GM12878 (cell line): ENCODE results near the gene FRAS1. TPM values are rescaled to one million over a fixed set of nuclear protein-coding genes. Genes with fewer than 3 reads are reported as not detected.

Experiments used
- ATAC-seq: fragments of 200-7000 bp; cut with Tn5 transposase; 3 replicates; pipeline ENCODE4 v1.9.1; 2020; ENCODE audit warnings: mild to moderate bottlenecking, moderate library complexity
- BruUV-seq: library from RNA; stranded (reverse); fragments of 400-500 nt; replicated peaks from 2 replicates; lab custom pipeline; 2021; lab: Mats Ljungman, UMichigan
- CTCF ChIA-PET: fragments of 300-600 bp; sonication (Branson Sonifier 250); formaldehyde crosslinking; extraction: SDS; loops from one replicate; lab custom pipeline; 2021; ENCODE audit warnings: inconsistent platforms; lab: Yijun Ruan, JAX
- POLR2A ChIA-PET: fragments of 350-600 bp; formaldehyde crosslinking; extraction: SDS; loops from one replicate; lab custom pipeline; 2021; ENCODE audit warnings: inconsistent platforms; lab: Charles Lee
- RAD21 ChIA-PET: fragments of 300-600 bp; sonication (Branson Sonifier 250); formaldehyde crosslinking; loops from one replicate; lab custom pipeline; 2023; ENCODE audit warnings: antibody characterized with exemption; ENCODE audit not compliant: unreplicated experiment; lab: Charles Lee
- SMC1A ChIA-PET: fragments of 300-600 bp; sonication (Branson Sonifier 250); formaldehyde crosslinking; loops from one replicate; lab custom pipeline; 2023; ENCODE audit not compliant: unreplicated experiment, uncharacterized antibody; lab: Charles Lee
- DNase-seq: peaks from one replicate; pipeline ENCODE4 v3.0.0-alpha.2; 2011; ENCODE audit warnings: low read depth, low spot score
- FAIRE-seq: peaks from 3 replicates; lab custom pipeline; 2011; peaks lifted over from hg19 to GRCh38; lab: Jason Lieb, UNC
- H2AFZ ChIP-seq: 2 replicates; pipeline ENCODE4 v1.6.0; 2011; ENCODE audit warnings: low read depth, low read length, control low read depth; ENCODE audit not compliant: control insufficient read depth
- H3K27ac ChIP-seq: 2 replicates; pipeline ENCODE4 v1.5.1; 2011; ENCODE audit warnings: control low read depth; ENCODE audit not compliant: control insufficient read depth, insufficient read depth
- H3K27me3 ChIP-seq, 2 experiments: replicated peaks in 1 of 2; 2 replicates each; pipeline versions ENCODE4 v1.6.0 to v1.6.1; 2011; ENCODE audit warnings: low read length in 1 of 2; ENCODE audit not compliant: control insufficient read depth in 2 of 2, insufficient read depth in 2 of 2
- H3K36me3 ChIP-seq, 2 experiments: 2 replicates each; pipeline ENCODE4 v1.5.1; 2011; ENCODE audit warnings: low read length in 1 of 2; ENCODE audit not compliant: control insufficient read depth in 2 of 2, insufficient read depth in 2 of 2
- H3K4me1 ChIP-seq: 2 replicates; pipeline ENCODE4 v1.6.1; 2011; ENCODE audit warnings: mild to moderate bottlenecking, low read length, moderate library complexity, mixed read lengths; ENCODE audit not compliant: control insufficient read depth, insufficient read depth
- H3K4me2 ChIP-seq: 2 replicates; pipeline ENCODE4 v1.6.0; 2011; ENCODE audit warnings: control low read depth; ENCODE audit not compliant: control insufficient read depth, insufficient read depth
- H3K4me3 ChIP-seq: fragments of 200-600 bp; sonication (generic); 2 replicates; pipeline ENCODE4 v1.5.1; 2016
- H3K79me2 ChIP-seq: 2 replicates; pipeline ENCODE4 v1.6.0; 2011; ENCODE audit warnings: low read length; ENCODE audit not compliant: control insufficient read depth, insufficient read depth
- H3K9ac ChIP-seq: 2 replicates; pipeline ENCODE4 v1.8.0; 2011; ENCODE audit warnings: low read length, control low read depth, mixed read lengths; ENCODE audit not compliant: control insufficient read depth, insufficient read depth
- H3K9me3 ChIP-seq: replicated peaks from 3 replicates; pipeline ENCODE4 v1.5.1; 2011; ENCODE audit warnings: mild to moderate bottlenecking, low read length; ENCODE audit not compliant: control insufficient read depth, insufficient read depth
- H4K20me1 ChIP-seq: 2 replicates; pipeline ENCODE4 v1.6.0; 2011; ENCODE audit not compliant: control insufficient read depth, insufficient read depth
- CREM ChIP-seq: IDR thresholded peaks from 2 replicates; pipeline ENCODE4 v1.6.1; 2014; ENCODE audit warnings: antibody characterized with exemption, low read depth
- FOXK2 ChIP-seq: fragments of 450-650 bp; IDR thresholded peaks from 2 replicates; pipeline ENCODE4 v1.6.1; 2017; ENCODE audit warnings: mild to moderate bottlenecking, moderate library complexity
- IRF4 ChIP-seq: IDR thresholded peaks from 2 replicates; pipeline ENCODE4 v1.6.1; 2011; ENCODE audit warnings: low read depth, low read length
- MYB ChIP-seq: fragments of 150-350 bp; IDR thresholded peaks from 2 replicates; pipeline ENCODE4 v1.6.1; 2014; ENCODE audit warnings: mild to moderate bottlenecking, low read depth, low read length, borderline replicate concordance
- MYC ChIP-seq: IDR thresholded peaks from 2 replicates; pipeline ENCODE4 v1.6.1; 2011; ENCODE audit warnings: mild to moderate bottlenecking, low read length, moderate library complexity, inconsistent platforms; ENCODE audit not compliant: insufficient read depth, insufficient replicate concordance, insufficient read length, severe bottlenecking
- NFXL1 ChIP-seq: fragments of 450-650 bp; IDR thresholded peaks from 2 replicates; pipeline ENCODE4 v1.6.1; 2017; ENCODE audit warnings: antibody characterized with exemption, mild to moderate bottlenecking, borderline replicate concordance
- POLR2AphosphoS5 ChIP-seq: IDR thresholded peaks from 2 replicates; pipeline ENCODE4 v1.6.1; 2011; ENCODE audit warnings: mild to moderate bottlenecking, low read length, inconsistent platforms
- RELA ChIP-seq: fragments of 450-650 bp; IDR thresholded peaks from 2 replicates; pipeline ENCODE4 v1.8.0; 2014; ENCODE audit warnings: borderline replicate concordance; ENCODE audit not compliant: partially characterized antibody
- SMAD1 ChIP-seq: fragments of 450-650 bp; IDR thresholded peaks from 2 replicates; pipeline ENCODE4 v1.6.1; 2018; ENCODE audit warnings: mild to moderate bottlenecking, low read depth; ENCODE audit not compliant: partially characterized antibody
- SREBF1 ChIP-seq: IDR thresholded peaks from 2 replicates; pipeline ENCODE4 v1.6.1; 2012; ENCODE audit warnings: mild to moderate bottlenecking, low read length
- SRF ChIP-seq, 2 experiments: IDR thresholded peaks; 2 replicates each; pipeline ENCODE4 v1.6.1; 2011; ENCODE audit warnings: low read depth in 2 of 2, low read length in 2 of 2, mild to moderate bottlenecking in 1 of 2, moderate library complexity in 1 of 2
- YY1 ChIP-seq: IDR thresholded peaks from 2 replicates; pipeline ENCODE4 v1.6.1; 2011; ENCODE audit warnings: low read depth, mild to moderate bottlenecking, low read length
- ZNF384 ChIP-seq: IDR thresholded peaks from 2 replicates; pipeline ENCODE4 v1.6.1; 2012; ENCODE audit warnings: low read depth, mild to moderate bottlenecking, low read length, improper control_type of control experiment, borderline replicate concordance
- ZSCAN29 ChIP-seq: fragments of 450-650 bp; IDR thresholded peaks from 2 replicates; pipeline ENCODE4 v1.6.1; 2017; ENCODE audit warnings: mild to moderate bottlenecking, moderate library complexity
- WGBS: methylation state at CpG from one replicate; pipeline ENCODE4 v1.1.6; 2016; ENCODE audit warnings: low lambda C conversion rate; ENCODE audit not compliant: insufficient replicate concordance, insufficient coverage; ENCODE audit errors: missing lambda C conversion rate; 5-methylcytosine and 5-hydroxymethylcytosine counted together
- in situ Hi-C: fragments of 300-500 bp; cut with MboI; formaldehyde crosslinking; loops from 9 replicates; pipeline ENCODE4 v1.14.3; 2018; ENCODE audit warnings: mixed read lengths
- intact Hi-C: fragments of 100-400 bp; cut with micrococcal nuclease; formaldehyde crosslinking; loops from one replicate; pipeline ENCODE4 v1.14.2; 2022; ENCODE audit not compliant: unreplicated experiment
- polyA plus RNA-seq, 11 experiments: library from polyadenylated mRNA; depleted of rRNA in 4 of 11; unstranded in 6 of 11; stranded (reverse) in 5 of 11; fragments of >200 nt; fragmentation: Nextera tagmentation in 4 of 11; fragmentation: Illumina TruSeq in 1 of 11; extraction: Ambion mirVana in 4 of 11; extraction: Trizol in 1 of 11; gene quantifications; 1 replicate in 1 of 11; 2 replicates in 10 of 11; pipeline versions ENCODE4 v1.2.1 to v1.2.3, GENCODE V29; 2011 to 2016; ENCODE audit warnings: inconsistent platforms in 2 of 11, missing spikeins in 2 of 11, low read depth in 1 of 11
- total RNA-seq, 4 experiments: library from RNA; depleted of rRNA in 3 of 4; stranded (reverse); fragments of >200 nt in 3 of 4; fragmentation: Illumina TruSeq in 1 of 4; extraction: Trizol in 1 of 4; gene quantifications; 2 replicates each; pipeline versions ENCODE4 v1.2.1 to v1.2.3, GENCODE V29; 2013 to 2021
- TF ChIP-seq, protein P1 (sequence below): fragments of 450-650 bp; IDR thresholded peaks from 2 replicates; pipeline ENCODE4 v1.6.1; 2016; ENCODE audit warnings: mild to moderate bottlenecking, moderate library complexity, borderline replicate concordance

The FRAS1 gene
- total and polyA plus RNA-seq, 10 of the 15 experiments (the other 5 are each of a cell fraction or from before 2014, with no cell fraction given), result 0.08 to 11.7 (median 0.20) TPM

DNA sequence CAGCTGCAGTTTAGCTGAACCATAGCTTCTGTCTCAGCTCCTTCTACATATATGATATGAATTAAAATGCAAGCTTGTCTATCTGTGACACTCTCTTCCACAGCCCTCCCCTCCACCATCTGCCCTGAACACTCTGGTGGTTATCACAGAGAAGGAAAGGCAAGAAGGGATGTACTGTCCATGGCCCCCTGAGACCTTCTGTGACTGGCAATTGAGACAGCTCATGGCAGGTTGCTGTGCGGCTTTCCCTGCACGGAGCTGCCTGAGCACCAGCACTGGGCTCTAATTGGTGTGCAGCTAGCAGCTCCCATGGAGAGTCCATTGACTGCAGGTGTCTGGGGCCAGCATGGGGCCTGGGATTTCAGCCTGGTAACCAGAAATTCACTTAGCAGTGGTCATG lies 384.6 kb downstream of the FRAS1 start (continued):
- TF ChIP-seq, protein P1, sequence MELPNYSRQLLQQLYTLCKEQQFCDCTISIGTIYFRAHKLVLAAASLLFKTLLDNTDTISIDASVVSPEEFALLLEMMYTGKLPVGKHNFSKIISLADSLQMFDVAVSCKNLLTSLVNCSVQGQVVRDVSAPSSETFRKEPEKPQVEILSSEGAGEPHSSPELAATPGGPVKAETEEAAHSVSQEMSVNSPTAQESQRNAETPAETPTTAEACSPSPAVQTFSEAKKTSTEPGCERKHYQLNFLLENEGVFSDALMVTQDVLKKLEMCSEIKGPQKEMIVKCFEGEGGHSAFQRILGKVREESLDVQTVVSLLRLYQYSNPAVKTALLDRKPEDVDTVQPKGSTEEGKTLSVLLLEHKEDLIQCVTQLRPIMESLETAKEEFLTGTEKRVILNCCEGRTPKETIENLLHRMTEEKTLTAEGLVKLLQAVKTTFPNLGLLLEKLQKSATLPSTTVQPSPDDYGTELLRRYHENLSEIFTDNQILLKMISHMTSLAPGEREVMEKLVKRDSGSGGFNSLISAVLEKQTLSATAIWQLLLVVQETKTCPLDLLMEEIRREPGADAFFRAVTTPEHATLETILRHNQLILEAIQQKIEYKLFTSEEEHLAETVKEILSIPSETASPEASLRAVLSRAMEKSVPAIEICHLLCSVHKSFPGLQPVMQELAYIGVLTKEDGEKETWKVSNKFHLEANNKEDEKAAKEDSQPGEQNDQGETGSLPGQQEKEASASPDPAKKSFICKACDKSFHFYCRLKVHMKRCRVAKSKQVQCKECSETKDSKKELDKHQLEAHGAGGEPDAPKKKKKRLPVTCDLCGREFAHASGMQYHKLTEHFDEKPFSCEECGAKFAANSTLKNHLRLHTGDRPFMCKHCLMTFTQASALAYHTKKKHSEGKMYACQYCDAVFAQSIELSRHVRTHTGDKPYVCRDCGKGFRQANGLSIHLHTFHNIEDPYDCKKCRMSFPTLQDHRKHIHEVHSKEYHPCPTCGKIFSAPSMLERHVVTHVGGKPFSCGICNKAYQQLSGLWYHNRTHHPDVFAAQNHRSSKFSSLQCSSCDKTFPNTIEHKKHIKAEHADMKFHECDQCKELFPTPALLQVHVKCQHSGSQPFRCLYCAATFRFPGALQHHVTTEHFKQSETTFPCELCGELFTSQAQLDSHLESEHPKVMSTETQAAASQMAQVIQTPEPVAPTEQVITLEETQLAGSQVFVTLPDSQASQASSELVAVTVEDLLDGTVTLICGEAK, result no peak
- no peak for TF ChIP-seq SREBF1

DNA sequence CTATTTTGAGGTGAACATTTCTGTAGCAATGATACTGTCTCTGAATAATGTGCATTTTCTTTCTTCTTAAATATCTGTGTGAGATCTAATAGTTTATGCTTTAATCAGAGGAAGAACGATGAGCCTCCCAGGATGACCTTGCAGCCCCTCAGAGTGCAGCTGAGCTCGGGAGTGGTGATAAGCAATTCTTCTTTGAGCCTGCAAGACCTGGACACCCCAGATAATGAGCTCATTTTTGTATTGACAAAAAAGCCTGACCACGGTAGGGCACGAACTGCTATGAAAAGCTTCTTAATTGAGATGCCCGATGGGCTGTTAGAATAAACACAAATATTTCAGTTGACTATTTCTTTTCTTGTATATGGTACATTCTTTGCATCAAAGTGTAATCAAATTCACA lies 389.5 kb downstream of the FRAS1 start:
- no peak overlapping the region for H3K9ac ChIP-seq
- in situ Hi-C loops (no loop called here), intact Hi-C loops (no loop called here)
- H3K4me2 ChIP-seq, result no peak overlapping the region
- DNase-seq, result no peak
- H3K27ac ChIP-seq, result no peak overlapping the region
- no peaks in the 10 kb centered on the region for H3K9me3 ChIP-seq
- no peak for TF ChIP-seq IRF4
- no peak for TF ChIP-seq ZSCAN29
- no peak for TF ChIP-seq MYC
- no peak for TF ChIP-seq NFXL1
- TF ChIP-seq ZNF384, result no peak
- TF ChIP-seq SRF (IDR thresholded peaks at IDR 0.05; ENCODE audit: low read depth in 2 of 2, low read length in 2 of 2), result no peak
- TF ChIP-seq MYB, result no peak
- no peak for TF ChIP-seq POLR2AphosphoS5
- TF ChIP-seq SMAD1, result no peak
- TF ChIP-seq RELA, result no peak
- TF ChIP-seq FOXK2, result no peak
- TF ChIP-seq CREM, result no peak
- no peak for TF ChIP-seq YY1
- H4K20me1 ChIP-seq, result no peaks in the 10 kb centered on the region
- CTCF ChIA-PET, result interaction anchor here (1.2 to 1.6 kb wide), 2 partner anchors 20 to 388 kb away, joined by 3 to 4 read pairs; no protein-coding TSS in a partner anchor
- FAIRE-seq, result no peak
- POLR2A ChIA-PET, result interaction anchor here (1.2 kb wide), 1 partner anchor 11 kb away, joined by 4 read pairs; no protein-coding TSS in a partner anchor
- H3K4me3 ChIP-seq, result no peak overlapping the region
- H2AFZ ChIP-seq, result no peak overlapping the region
- H3K36me3 ChIP-seq, result no peaks in the 10 kb centered on the region
- BruUV-seq, result no TSS peak
- 37% methylated on average over 5 of the region's 5 CpGs for WGBS
- RAD21 ChIA-PET, result interaction anchor here (0.9 to 2.6 kb wide), 2 partner anchors 121 to 387 kb away, joined by 3 to 11 read pairs; no protein-coding TSS in a partner anchor
- H3K79me2 ChIP-seq, result no peaks in the 10 kb centered on the region
- H3K4me1 ChIP-seq, result no peaks in the 10 kb centered on the region
- no peaks in the 10 kb centered on the region for H3K27me3 ChIP-seq
- no peak for ATAC-seq
- SMC1A ChIA-PET, result interaction anchor here (0.9 to 1.0 kb wide), 2 partner anchors 53 to 113 kb away, joined by 3 read pairs; no protein-coding TSS in a partner anchor
